Measurements from ENCODE around the gene SCN4B. TPM values are rescaled to one million over a fixed set of nuclear protein-coding genes. Genes with fewer than 3 reads are reported as not detected.

SCN4B gene
- total RNA-seq, 1 donor from 2014 or later: 1.9 TPM

DNA sequence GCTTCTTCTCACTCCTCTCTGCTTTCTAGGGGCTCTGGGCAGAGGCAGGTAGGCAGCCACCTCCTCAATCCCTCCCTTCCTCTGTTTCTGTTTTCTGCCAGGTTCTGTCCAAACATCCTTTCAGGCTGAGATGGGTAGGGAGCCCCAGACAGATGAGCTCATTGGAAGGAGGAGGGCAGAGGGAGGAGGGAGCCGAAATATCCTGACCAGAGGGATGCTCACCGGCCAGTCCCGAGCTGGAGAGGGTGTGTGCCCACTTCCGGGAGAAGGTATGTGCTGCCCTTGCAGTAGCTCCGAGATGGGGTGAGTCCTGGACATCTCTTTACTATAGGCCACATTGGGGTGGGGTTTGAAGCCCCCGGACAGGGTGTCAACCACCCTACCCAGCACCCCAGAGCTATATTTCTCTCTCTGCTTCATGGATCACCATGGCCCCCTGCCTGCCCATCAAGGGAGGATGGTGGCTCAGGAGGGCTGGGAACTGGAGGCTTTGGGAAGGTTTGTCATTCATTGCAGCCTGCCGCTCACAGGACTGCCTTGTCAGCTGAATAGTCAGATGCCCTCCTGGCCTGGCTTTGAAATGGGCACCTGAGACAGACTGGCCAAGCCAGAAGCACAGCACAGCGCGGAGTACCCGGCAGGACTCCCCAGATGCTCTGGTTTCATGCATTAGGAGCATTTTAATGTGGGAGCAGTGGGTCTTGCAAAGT, 4.7 kb upstream of the SCN4B start:
- TF ChIP-seq, protein P1, sequence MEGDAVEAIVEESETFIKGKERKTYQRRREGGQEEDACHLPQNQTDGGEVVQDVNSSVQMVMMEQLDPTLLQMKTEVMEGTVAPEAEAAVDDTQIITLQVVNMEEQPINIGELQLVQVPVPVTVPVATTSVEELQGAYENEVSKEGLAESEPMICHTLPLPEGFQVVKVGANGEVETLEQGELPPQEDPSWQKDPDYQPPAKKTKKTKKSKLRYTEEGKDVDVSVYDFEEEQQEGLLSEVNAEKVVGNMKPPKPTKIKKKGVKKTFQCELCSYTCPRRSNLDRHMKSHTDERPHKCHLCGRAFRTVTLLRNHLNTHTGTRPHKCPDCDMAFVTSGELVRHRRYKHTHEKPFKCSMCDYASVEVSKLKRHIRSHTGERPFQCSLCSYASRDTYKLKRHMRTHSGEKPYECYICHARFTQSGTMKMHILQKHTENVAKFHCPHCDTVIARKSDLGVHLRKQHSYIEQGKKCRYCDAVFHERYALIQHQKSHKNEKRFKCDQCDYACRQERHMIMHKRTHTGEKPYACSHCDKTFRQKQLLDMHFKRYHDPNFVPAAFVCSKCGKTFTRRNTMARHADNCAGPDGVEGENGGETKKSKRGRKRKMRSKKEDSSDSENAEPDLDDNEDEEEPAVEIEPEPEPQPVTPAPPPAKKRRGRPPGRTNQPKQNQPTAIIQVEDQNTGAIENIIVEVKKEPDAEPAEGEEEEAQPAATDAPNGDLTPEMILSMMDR (IDR thresholded peaks at IDR 0.05; ENCODE audit: unreplicated experiment): no peak

DNA sequence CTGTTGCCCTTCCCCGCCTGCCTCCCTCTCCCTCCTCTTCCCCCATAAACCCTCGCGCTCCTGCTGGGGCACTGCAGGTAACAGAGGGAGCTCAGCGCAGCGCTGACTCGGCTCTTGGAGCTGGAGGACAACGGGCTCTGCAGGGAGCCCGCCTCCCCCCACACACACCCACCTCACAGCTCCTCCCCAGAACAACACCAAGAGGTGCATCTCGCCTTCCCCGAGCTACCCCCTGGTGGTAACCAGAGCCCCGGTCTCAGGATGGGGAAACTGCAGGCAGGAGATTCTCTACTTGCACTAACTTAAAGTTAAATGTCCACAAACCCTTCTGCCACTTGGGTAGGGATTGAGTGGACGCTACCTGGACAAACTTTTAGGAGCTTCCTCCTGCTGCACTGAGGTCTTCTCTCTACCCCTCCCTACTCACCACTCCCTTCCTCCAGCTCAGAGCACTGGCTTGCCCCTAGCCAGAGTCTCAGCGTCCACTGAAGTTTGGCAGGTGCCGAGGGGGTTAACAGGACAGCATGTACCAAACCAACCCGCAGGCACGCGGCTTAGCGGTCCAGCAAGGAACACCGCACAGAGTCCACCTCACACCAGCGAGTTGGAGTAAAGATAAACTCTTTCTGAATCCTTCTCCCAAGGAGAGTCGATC, 4.0 kb upstream of the SCN4B start:
- DNase-seq (ENCODE audit: low spot score in 2 of 2, unreplicated experiment in 2 of 2): no peak

More for the DNA sequence above, 4.7 kb upstream of the SCN4B start:
- H3K36me3 Mint-ChIP-seq: no peaks in the 10 kb centered on the region
- H3K27ac Mint-ChIP-seq: no peak overlapping the region
- no peaks in the 10 kb centered on the region for H3K9me3 Mint-ChIP-seq
- H3K4me1 Mint-ChIP-seq: peaks cover 14% of the 10 kb centered on the region
- DNase-seq (ENCODE audit: low spot score in 2 of 2, unreplicated experiment in 2 of 2): no peak
- H3K27me3 Mint-ChIP-seq (ENCODE audit: low read depth): peaks cover 98% of the 10 kb centered on the region
- no peak overlapping the region for H3K4me3 Mint-ChIP-seq

DNA sequence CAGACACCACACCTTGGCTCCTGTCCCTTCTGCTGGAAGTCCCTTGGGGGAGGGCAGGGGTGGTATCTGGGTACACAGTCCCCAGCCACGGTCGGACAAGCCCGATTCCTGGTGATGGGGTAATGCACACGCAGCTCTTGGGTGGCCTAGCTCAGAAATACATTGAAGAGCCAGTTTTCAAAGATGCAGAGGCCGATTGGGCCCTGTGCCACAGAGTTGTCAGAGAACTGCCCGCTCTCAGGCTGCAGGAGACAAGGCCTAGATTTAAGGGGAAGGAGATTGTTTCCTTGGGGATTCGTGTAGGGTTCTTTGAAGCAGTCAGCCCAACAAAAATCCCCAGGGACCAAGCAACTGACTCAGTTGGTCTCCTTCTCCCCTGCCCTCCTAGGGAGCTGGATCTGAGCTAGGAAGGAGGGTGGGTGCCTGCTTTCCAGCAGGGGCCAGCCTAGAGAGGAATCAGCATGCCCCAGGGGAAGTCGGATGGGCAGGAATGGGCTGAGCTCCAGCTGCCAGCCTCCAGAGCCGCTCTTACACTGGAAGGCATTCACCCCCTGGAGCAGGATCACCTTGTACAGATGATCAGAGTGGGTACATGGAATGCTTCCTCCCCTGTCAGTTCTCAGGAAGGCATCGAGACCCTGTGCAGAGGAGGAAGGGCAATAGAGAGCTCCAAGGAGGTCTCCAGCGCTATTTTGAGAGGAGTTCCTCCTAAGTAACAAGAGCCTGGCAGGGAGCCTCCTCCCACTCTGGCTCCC, 3.3 kb upstream of the SCN4B start:
- peaks cover 98% of the 10 kb centered on the region for H3K27me3 Mint-ChIP-seq (ENCODE audit: low read depth)
- H3K27ac Mint-ChIP-seq: no peak overlapping the region
- H3K9me3 Mint-ChIP-seq: no peaks in the 10 kb centered on the region
- H3K4me1 Mint-ChIP-seq: peaks cover 19% of the 10 kb centered on the region
- H3K36me3 Mint-ChIP-seq: no peaks in the 10 kb centered on the region
- DNase-seq (ENCODE audit: low spot score in 2 of 2, unreplicated experiment in 2 of 2): no peak
- no peak overlapping the region for H3K4me3 Mint-ChIP-seq
- TF ChIP-seq, protein P1 (IDR thresholded peaks at IDR 0.05; ENCODE audit: unreplicated experiment): no peak

More for the DNA sequence above, 4.0 kb upstream of the SCN4B start:
- H3K4me3 Mint-ChIP-seq: no peak overlapping the region
- peaks cover 98% of the 10 kb centered on the region for H3K27me3 Mint-ChIP-seq (ENCODE audit: low read depth)
- H3K27ac Mint-ChIP-seq: no peak overlapping the region
- peaks cover 15% of the 10 kb centered on the region for H3K4me1 Mint-ChIP-seq
- TF ChIP-seq, protein P1 (IDR thresholded peaks at IDR 0.05; ENCODE audit: unreplicated experiment): no peak
- H3K9me3 Mint-ChIP-seq: no peaks in the 10 kb centered on the region
- no peaks in the 10 kb centered on the region for H3K36me3 Mint-ChIP-seq

DNA sequence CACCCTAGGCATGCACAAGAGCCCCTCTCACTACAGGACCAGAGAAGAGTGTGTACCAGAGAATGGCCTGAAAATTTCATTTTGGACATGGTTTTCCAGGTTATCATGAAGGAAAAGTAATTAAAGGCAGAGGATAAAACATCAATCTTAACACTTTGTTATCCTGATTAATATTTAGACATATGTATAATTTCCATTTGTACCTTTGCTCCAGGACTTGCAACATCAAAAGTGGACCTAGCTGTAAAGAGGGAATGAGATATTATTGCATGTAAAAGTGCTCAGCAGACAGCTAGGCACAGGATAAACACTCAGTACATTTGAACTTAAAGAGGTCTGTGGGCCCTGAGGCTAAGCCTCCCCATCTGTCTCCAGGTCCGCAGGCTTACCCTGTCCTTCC, 2.0 kb upstream of the SCN4B start:
- H3K27ac Mint-ChIP-seq: no peak overlapping the region
- no peak overlapping the region for H3K4me3 Mint-ChIP-seq
- H3K4me1 Mint-ChIP-seq: peaks cover 19% of the 10 kb centered on the region
- TF ChIP-seq, protein P1 (IDR thresholded peaks at IDR 0.05; ENCODE audit: unreplicated experiment): no peak
- H3K27me3 Mint-ChIP-seq (ENCODE audit: low read depth): peaks cover 98% of the 10 kb centered on the region
- DNase-seq (ENCODE audit: low spot score in 2 of 2, unreplicated experiment in 2 of 2): no peak
- H3K9me3 Mint-ChIP-seq: no peaks in the 10 kb centered on the region
- no peaks in the 10 kb centered on the region for H3K36me3 Mint-ChIP-seq

DNA sequence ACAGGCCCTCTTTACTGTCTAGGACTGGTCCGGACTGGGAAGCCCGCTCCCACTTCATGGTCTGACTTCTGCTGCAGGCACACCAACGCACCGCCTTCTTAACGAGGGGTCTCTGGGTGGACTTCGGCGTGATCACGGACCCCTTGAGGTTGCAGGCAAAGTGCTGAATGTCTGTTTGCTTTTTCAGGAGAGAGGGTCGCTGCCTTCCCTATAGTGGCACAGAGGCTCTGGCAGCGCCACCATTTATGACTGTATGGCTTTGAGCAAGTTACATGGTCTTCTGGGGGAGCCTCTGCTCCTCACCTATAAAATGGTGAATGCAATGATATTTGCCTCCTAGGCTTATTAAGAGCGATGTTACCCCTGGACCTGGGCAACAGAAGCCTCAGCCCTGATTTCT, 1.4 kb upstream of the SCN4B start:
- Mint-ChIP-seq H3K4me1 (peaks cover 19% of the 10 kb centered on the region), H3K27ac (no peak overlapping the region), H3K4me3 (peak overlapping the region; percentile 66), H3K27me3 (ENCODE audit: low read depth) (peaks cover 98% of the 10 kb centered on the region), H3K36me3 (no peaks in the 10 kb centered on the region), H3K9me3 (no peaks in the 10 kb centered on the region)
- DNase-seq (ENCODE audit: low spot score in 2 of 2, unreplicated experiment in 2 of 2): no peak
- TF ChIP-seq, protein P1 (IDR thresholded peaks at IDR 0.05; ENCODE audit: unreplicated experiment): no peak
